Right cardiac atrium (tissue), 5 donors: ENCODE data around the gene AOX1. TPM values are rescaled to one million over a fixed set of nuclear protein-coding genes. Genes with fewer than 3 reads are reported as not detected.
"Not testable (repeated sequence)": the region's sequence is repeated elsewhere in the genome, so short reads cannot be mapped to it uniquely, and the experiment has no call there.

Experiments
- ATAC-seq, 2 donors: fragments of 200-7000 bp; cut with Tn5 transposase; one replicate each; pipeline versions ENCODE4 v1.8.0 to v1.9.1; 2020; ENCODE audit warnings: moderate library complexity in 2 of 2, mild to moderate bottlenecking in 1 of 2
- DNase-seq, 3 donors: peaks; one replicate each; pipeline ENCODE4 v3.0.0-alpha.2; 2020
- H3K27ac ChIP-seq: one replicate; pipeline ENCODE4 v1.5.1; 2013; ENCODE audit warnings: mild to moderate bottlenecking, low read length, control low read depth, moderate library complexity
- H3K27me3 ChIP-seq: one replicate; pipeline ENCODE4 v1.6.1; 2013; ENCODE audit not compliant: control insufficient read depth, insufficient read depth
- H3K4me1 ChIP-seq: one replicate; pipeline ENCODE4 v1.6.1; 2013; ENCODE audit warnings: low read length; ENCODE audit not compliant: control insufficient read depth, insufficient read depth
- H3K4me3 ChIP-seq: one replicate; pipeline ENCODE4 v1.5.1; 2013; ENCODE audit warnings: low read length, control low read depth
- H3K9me3 ChIP-seq: one replicate; pipeline ENCODE4 v1.6.1; 2013; ENCODE audit warnings: low read length; ENCODE audit not compliant: control insufficient read depth
- WGBS: extraction: QIAGEN DNeasy Blood & Tissue Kit; methylation state at CpG from one replicate; pipeline ENCODE4 v1.1.7; 2013; 5-methylcytosine and 5-hydroxymethylcytosine counted together
- intact Hi-C, 4 donors: fragments of 100-400 bp; cut with DNase I; formaldehyde crosslinking; loops; one replicate each; pipeline versions ENCODE4 v1.11.0 to v1.14.0; 2022 to 2023
- polyA plus RNA-seq: library from polyadenylated mRNA; stranded (reverse); fragments of 200-250 nt; gene quantifications from one replicate; pipeline ENCODE4 v1.2.3, GENCODE V29; 2013
- total RNA-seq, 4 donors: library from RNA; stranded (reverse); fragmentation: NEBNext Ultra II Directional; extraction: Animal tissue kit (Norgen Biotek cat#: 25700); gene quantifications; one replicate each; pipeline ENCODE4 v1.2.1, GENCODE V29; 2021
- donor health status: healthy with polysubstance abuse.
- donor health status: DM: no; HTN: yes; CAD: no.
- donor health status: DM: no; HTN: no; CAD: no.
- donor health status: DM: no; HTN: yes; CAD: no; lungs with severe emphysema.
- donor health status: DM: yes; HTN: yes; CAD: no.

AOX1 gene
- total and polyA plus RNA-seq, 5 donors = 7.2 to 36.0 (median 17.3) TPM

- Histone ChIP-seq H3K27me3 (no peaks in the 10 kb centered on the region), H3K9me3 (no peaks in the 10 kb centered on the region), H3K4me3 (no peak overlapping the region), H3K4me1 (no peaks in the 10 kb centered on the region), H3K27ac (no peak overlapping the region)
- 78% methylated on average over 4 of the region's 4 CpGs for WGBS
- ATAC-seq (no peak), DNase-seq (no peak)
- intact Hi-C loops = no loop called here
Measured at GRCh38 chr2:200627110-200627770, 41.4 kb downstream of the AOX1 start.

- H3K4me3 ChIP-seq, H3K27me3 ChIP-seq, DNase-seq, ATAC-seq, H3K9me3 ChIP-seq, H3K27ac ChIP-seq, H3K4me1 ChIP-seq, intact Hi-C loops: not testable (repeated sequence)
- WGBS = 81% methylated on average over 4 of the region's 4 CpGs
Measured at GRCh38 chr2:200628461-200628860, 42.6 kb downstream of the AOX1 start.

- intact Hi-C loops = no loop called here
- ATAC-seq = no peak
- H3K27me3 ChIP-seq = no peaks in the 10 kb centered on the region
- no peak overlapping the region for H3K27ac ChIP-seq
- no peak for DNase-seq
- no peak overlapping the region for H3K4me3 ChIP-seq
- 73% methylated on average over 1 of the region's 1 CpG for WGBS
- no peaks in the 10 kb centered on the region for H3K9me3 ChIP-seq
- H3K4me1 ChIP-seq = no peaks in the 10 kb centered on the region
Measured at GRCh38 chr2:200631287-200631686, 45.5 kb downstream of the AOX1 start.

GRCh38 chr2:200634231-200634964 is 48.6 kb downstream of the AOX1 start:
- no peak for DNase-seq
- intact Hi-C loops = no loop called here
- no peak overlapping the region for H3K4me3 ChIP-seq
- ATAC-seq = no peak
- no peak overlapping the region for H3K27ac ChIP-seq
- 85% methylated on average over 7 of the region's 7 CpGs for WGBS
- no peaks in the 10 kb centered on the region for H3K27me3 ChIP-seq
- no peaks in the 10 kb centered on the region for H3K9me3 ChIP-seq
- no peaks in the 10 kb centered on the region for H3K4me1 ChIP-seq

GRCh38 chr2:200635251-200635650 is 49.4 kb downstream of the AOX1 start:
- no peak for ATAC-seq
- H3K9me3 ChIP-seq = no peaks in the 10 kb centered on the region

GRCh38 chr2:200637901-200638300 is 52.1 kb downstream of the AOX1 start:
- Histone ChIP-seq H3K27me3 (no peaks in the 10 kb centered on the region), H3K4me3 (no peak overlapping the region), H3K4me1 (no peaks in the 10 kb centered on the region), H3K27ac (no peak overlapping the region), H3K9me3 (no peaks in the 10 kb centered on the region)
- DNase-seq (no peak), ATAC-seq (no peak)
- intact Hi-C loops = no loop called here
- 81% methylated on average over 9 of the region's 9 CpGs for WGBS

More at GRCh38 chr2:200635251-200635650, 49.4 kb downstream of the AOX1 start:
- no peaks in the 10 kb centered on the region for H3K4me1 ChIP-seq
- no peak overlapping the region for H3K4me3 ChIP-seq
- no peak for DNase-seq
- H3K27me3 ChIP-seq = no peaks in the 10 kb centered on the region
- intact Hi-C loops = no loop called here
- H3K27ac ChIP-seq = no peak overlapping the region

GRCh38 chr2:200640176-200640575 is 54.4 kb downstream of the AOX1 start:
- Histone ChIP-seq H3K9me3 (no peaks in the 10 kb centered on the region), H3K27ac (no peak overlapping the region), H3K27me3 (no peaks in the 10 kb centered on the region), H3K4me1 (no peaks in the 10 kb centered on the region), H3K4me3 (no peak overlapping the region)
- DNase-seq = no peak
- intact Hi-C loops = no loop called here
- WGBS = 94% methylated on average over 3 of the region's 3 CpGs
- no peak for ATAC-seq

GRCh38 chr2:200640901-200641300 is 55.1 kb downstream of the AOX1 start:
- H3K4me3 ChIP-seq = no peak overlapping the region
- intact Hi-C loops = no loop called here
- H3K9me3 ChIP-seq = no peaks in the 10 kb centered on the region
- 70% methylated on average over 7 of the region's 7 CpGs for WGBS
- ATAC-seq (no peak), DNase-seq (no peak)
- H3K27me3 ChIP-seq = no peaks in the 10 kb centered on the region
- no peaks in the 10 kb centered on the region for H3K4me1 ChIP-seq
- no peak overlapping the region for H3K27ac ChIP-seq

GRCh38 chr2:200648518-200649281 is 62.9 kb downstream of the AOX1 start:
- H3K9me3 ChIP-seq, H3K27ac ChIP-seq, H3K4me3 ChIP-seq, DNase-seq, H3K27me3 ChIP-seq, ATAC-seq, intact Hi-C loops, H3K4me1 ChIP-seq: not testable (repeated sequence)
- WGBS = 95% methylated on average over 3 of the region's 3 CpGs

- H3K4me1 ChIP-seq = no peaks in the 10 kb centered on the region
Measured at GRCh38 chr2:200649724-200650123, 63.9 kb downstream of the AOX1 start.

GRCh38 chr2:200650195-200650594 is 64.4 kb downstream of the AOX1 start:
- no peaks in the 10 kb centered on the region for H3K9me3 ChIP-seq
- 47% methylated on average over 2 of the region's 2 CpGs for WGBS
- no peak overlapping the region for H3K27ac ChIP-seq
- no peak for DNase-seq
- no peaks in the 10 kb centered on the region for H3K27me3 ChIP-seq
- H3K4me3 ChIP-seq = no peak overlapping the region
- intact Hi-C loops = no loop called here
- H3K4me1 ChIP-seq = no peaks in the 10 kb centered on the region
- no peak for ATAC-seq

More at GRCh38 chr2:200649724-200650123, 63.9 kb downstream of the AOX1 start:
- ATAC-seq = peak in 1 of 2 donors; percentile 33
- H3K9me3 ChIP-seq = no peaks in the 10 kb centered on the region
- WGBS = 62% methylated on average over 3 of the region's 3 CpGs
- intact Hi-C loops = no loop called here
- no peak for DNase-seq
- no peak overlapping the region for H3K27ac ChIP-seq
- no peak overlapping the region for H3K4me3 ChIP-seq
- H3K27me3 ChIP-seq = no peaks in the 10 kb centered on the region
